GM12892 (cell line): ENCODE data around the gene TBC1D5.
"Not testable (repeated sequence)": the region's sequence is repeated elsewhere in the genome, so short reads cannot be mapped to it uniquely, and the experiment has no call there.

Source experiments
- DNase-seq: peaks from one replicate; pipeline ENCODE4 v3.0.0; 2011; ENCODE audit not compliant: insufficient read length
- FAIRE-seq: peaks from 2 replicates; lab custom pipeline; 2011; peaks lifted over from hg19 to GRCh38; lab: Jason Lieb, UNC
- POLR2A ChIP-seq: IDR thresholded peaks from 2 replicates; pipeline ENCODE4 v1.6.1; 2011; ENCODE audit warnings: low read depth, low read length, control low read depth
- POLR2AphosphoS5 ChIP-seq: IDR thresholded peaks from 2 replicates; pipeline ENCODE4 v1.6.1; 2011; ENCODE audit warnings: low read depth, low read length, control low read depth
- TAF1 ChIP-seq: IDR thresholded peaks from 2 replicates; pipeline ENCODE4 v1.6.1; 2011; ENCODE audit warnings: low read depth, mild to moderate bottlenecking, control low read depth, low read length, borderline replicate concordance

The TBC1D5 gene

GRCh38 chr3:17733768-17734167, 8.7 kb downstream of the TBC1D5 start:
- FAIRE-seq (no peak), DNase-seq (no peak)
- no peak for TF ChIP-seq TAF1
- no peak for TF ChIP-seq POLR2AphosphoS5
- no peak for TF ChIP-seq POLR2A

- FAIRE-seq: no peak
- TF ChIP-seq TAF1 (no peak), POLR2A (no peak), POLR2AphosphoS5 (no peak)
Measured at GRCh38 chr3:17733215-17733614, 9.2 kb downstream of the TBC1D5 start.

GRCh38 chr3:17730318-17730967, 12.0 kb downstream of the TBC1D5 start:
- TF ChIP-seq TAF1 (no peak), POLR2A (no peak), POLR2AphosphoS5 (no peak)
- no peak for DNase-seq
- no peak for FAIRE-seq

More at GRCh38 chr3:17733215-17733614, 9.2 kb downstream of the TBC1D5 start:
- no peak for DNase-seq

- FAIRE-seq (no peak), DNase-seq (no peak)
- TF ChIP-seq TAF1: no peak
- TF ChIP-seq POLR2A: no peak
- TF ChIP-seq POLR2AphosphoS5: no peak
Measured at GRCh38 chr3:17726313-17726712, 16.1 kb downstream of the TBC1D5 start.

- not testable (repeated sequence) for DNase-seq, FAIRE-seq
Measured at GRCh38 chr3:17725844-17726243, 16.6 kb downstream of the TBC1D5 start.

GRCh38 chr3:17724948-17725347, 17.5 kb downstream of the TBC1D5 start:
- TF ChIP-seq TAF1 (no peak), POLR2AphosphoS5 (no peak), POLR2A (no peak)
- FAIRE-seq (no peak), DNase-seq (no peak)

- TF ChIP-seq TAF1: no peak
- TF ChIP-seq POLR2AphosphoS5: no peak
- TF ChIP-seq POLR2A: no peak
- no peak for DNase-seq
- FAIRE-seq: no peak
Measured at GRCh38 chr3:17724122-17724521, 18.3 kb downstream of the TBC1D5 start.

- DNase-seq (no peak), FAIRE-seq (no peak)
- TF ChIP-seq POLR2A: no peak
- TF ChIP-seq TAF1: no peak
- TF ChIP-seq POLR2AphosphoS5: no peak
Measured at GRCh38 chr3:17717411-17717810, 25.0 kb downstream of the TBC1D5 start.

GRCh38 chr3:17714473-17714872, 28.0 kb downstream of the TBC1D5 start:
- FAIRE-seq: no peak
- DNase-seq: no peak
- TF ChIP-seq POLR2A: no peak

GRCh38 chr3:17709236-17709810, 33.1 kb downstream of the TBC1D5 start:
- FAIRE-seq (no peak), DNase-seq (no peak)
- no peak for TF ChIP-seq TAF1

GRCh38 chr3:17707813-17708543, 34.5 kb downstream of the TBC1D5 start:
- DNase-seq (no peak), FAIRE-seq (no peak)
- TF ChIP-seq POLR2AphosphoS5 (no peak), TAF1 (no peak), POLR2A (no peak)

- not testable (repeated sequence) for FAIRE-seq, DNase-seq
Measured at GRCh38 chr3:17705991-17706390, 36.4 kb downstream of the TBC1D5 start.

GRCh38 chr3:17699815-17700214, 42.6 kb downstream of the TBC1D5 start:
- FAIRE-seq, DNase-seq: not testable (repeated sequence)

- not testable (repeated sequence) for DNase-seq
Measured at GRCh38 chr3:17695665-17696064, 46.8 kb downstream of the TBC1D5 start.

GRCh38 chr3:17693670-17693999, 48.8 kb downstream of the TBC1D5 start:
- not testable (repeated sequence) for FAIRE-seq

More at GRCh38 chr3:17695665-17696064, 46.8 kb downstream of the TBC1D5 start:
- FAIRE-seq: not testable (repeated sequence)

GRCh38 chr3:17692846-17693669, 49.4 kb downstream of the TBC1D5 start:
- not testable (repeated sequence) for DNase-seq, FAIRE-seq

More at GRCh38 chr3:17693670-17693999, 48.8 kb downstream of the TBC1D5 start:
- not testable (repeated sequence) for DNase-seq
